ENCODE results near the gene GSK3B.

GRCh38 chr3:120033596-120033995 is 60.7 kb downstream of the GSK3B start:
- TF ChIP-seq CTCF (IDR thresholded peaks at IDR 0.05), result no peak
- TF ChIP-seq EZH2 (IDR thresholded peaks at IDR 0.05), result no peak
- TF ChIP-seq EZH2phosphoT487 (IDR thresholded peaks at IDR 0.05), result no peak

Data from neural progenitor cell (in vitro differentiated cells).